ENCODE data around the gene DBN1.
A peak's percentile ranks its signal among the peaks of the same experiment; 100 is the strongest.

DBN1 gene

GRCh38 chr5:177472460-177473442 lies 683 bp downstream of the DBN1 start:
- DNase-seq = no peak

GRCh38 chr5:177471610-177472356 lies 1.7 kb downstream of the DBN1 start:
- DNase-seq = no peak

- no peak for DNase-seq
Measured at GRCh38 chr5:177470759-177471536, 2.5 kb downstream of the DBN1 start.

GRCh38 chr5:177469750-177470525 lies 3.5 kb downstream of the DBN1 start:
- DNase-seq = no peak

- peak; percentile 41 to 68 for DNase-seq
Measured at GRCh38 chr5:177468685-177469628, 4.5 kb downstream of the DBN1 start.

- DNase-seq = no peak
Measured at GRCh38 chr5:177468329-177468684, 5.1 kb downstream of the DBN1 start.

- no peak for DNase-seq
Measured at GRCh38 chr5:177467436-177467835, 6.0 kb downstream of the DBN1 start.

- no peak for DNase-seq
Measured at GRCh38 chr5:177466861-177467260, 6.6 kb downstream of the DBN1 start.

- DNase-seq = no peak
Measured at GRCh38 chr5:177465044-177465443, 8.4 kb downstream of the DBN1 start.

GRCh38 chr5:177462021-177462670 lies 11.3 kb downstream of the DBN1 start:
- no peak for DNase-seq

- no peak for DNase-seq
Measured at GRCh38 chr5:177459819-177460628, 13.4 kb downstream of the DBN1 start.

- no peak for DNase-seq
Measured at GRCh38 chr5:177459357-177459756, 14.1 kb downstream of the DBN1 start.

GRCh38 chr5:177458912-177459350 lies 14.5 kb downstream of the DBN1 start:
- no peak for DNase-seq

GRCh38 chr5:177457852-177458681 lies 15.4 kb downstream of the DBN1 start:
- no peak for DNase-seq

- peak; percentile 96 to 97 for DNase-seq
Measured at GRCh38 chr5:177456976-177457851, 16.2 kb downstream of the DBN1 start.

GRCh38 chr5:177456591-177456964 lies 16.9 kb downstream of the DBN1 start:
- no peak for DNase-seq

All from cerebellar nuclear complex (tissue), 1 donor.